Neural cell (in vitro differentiated cells): ENCODE data around the gene GLRX.
"Not testable (repeated sequence)": the region's sequence is repeated elsewhere in the genome, so short reads cannot be mapped to it uniquely, and the experiment has no call there.

Source experiments
- EP300 ChIP-seq: fragments of 450-650 bp; conservative IDR thresholded peaks from 2 replicates; pipeline ENCODE4 v1.6.1; 2014; ENCODE audit warnings: antibody characterized with exemption, mild to moderate bottlenecking, moderate library complexity; ENCODE audit not compliant: poor library complexity, severe bottlenecking
- EZH2 ChIP-seq: fragments of 200-600, 300-800 bp; shearing (Covaris generic), sonication (generic); IDR thresholded peaks from 2 replicates; pipeline ENCODE4 v1.6.1; 2014; ENCODE audit warnings: antibody characterized with exemption, low read length, borderline replicate concordance, mild to moderate bottlenecking; ENCODE audit not compliant: insufficient read depth, poor library complexity, severe bottlenecking
- POLR2AphosphoS5 ChIP-seq: IDR thresholded peaks from 2 replicates; pipeline ENCODE4 v1.6.1; 2012
- RAD21 ChIP-seq: fragments of 450-650 bp; conservative IDR thresholded peaks from 2 replicates; pipeline ENCODE4 v1.6.1; 2014; ENCODE audit warnings: antibody characterized with exemption, mild to moderate bottlenecking, moderate library complexity
- TAF1 ChIP-seq: IDR thresholded peaks from 2 replicates; pipeline ENCODE4 v1.6.1; 2012; ENCODE audit warnings: low read depth
- TF ChIP-seq, protein P1 (sequence below): fragments of 450-650 bp; IDR thresholded peaks from 2 replicates; pipeline ENCODE4 v1.5.1; 2014; ENCODE audit warnings: antibody characterized with exemption, mild to moderate bottlenecking, moderate library complexity; ENCODE audit not compliant: poor library complexity, severe bottlenecking
- TF ChIP-seq, protein P2 (sequence below): IDR thresholded peaks from 2 replicates; pipeline ENCODE4 v1.6.1; 2012; ENCODE audit warnings: borderline replicate concordance

DNA sequence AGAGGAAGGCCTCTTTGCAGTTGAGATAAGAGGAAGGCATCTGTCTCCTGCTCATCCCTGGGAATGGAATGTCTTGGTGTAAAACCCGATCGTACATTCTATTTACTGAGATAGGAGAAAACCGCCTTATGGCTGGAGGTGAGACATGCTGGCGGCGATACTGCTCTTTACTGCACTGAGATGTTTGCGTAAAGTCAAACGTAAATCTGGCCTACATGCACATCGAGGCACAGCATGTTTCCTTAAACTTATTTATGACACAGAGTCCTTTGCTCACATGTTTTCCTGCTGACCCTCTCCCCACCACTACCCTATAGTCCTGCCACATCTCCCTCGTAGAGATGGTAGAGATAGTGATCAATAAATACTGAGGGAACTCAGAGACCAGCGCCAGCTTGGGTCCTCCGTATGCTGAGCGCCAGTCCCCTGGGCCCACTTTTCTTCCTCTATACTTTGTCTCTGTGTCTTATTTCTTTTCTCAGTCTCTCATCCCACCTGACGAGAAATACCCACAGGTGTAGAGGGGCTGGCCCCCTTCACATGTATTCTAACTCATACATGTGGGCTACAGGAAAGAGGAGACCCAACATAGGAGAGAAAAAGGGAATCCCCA lies 11.0 kb downstream of the GLRX start:
- not testable (repeated sequence) for TF ChIP-seq EZH2, EP300, RAD21, POLR2AphosphoS5, TAF1
- TF ChIP-seq, protein P1, sequence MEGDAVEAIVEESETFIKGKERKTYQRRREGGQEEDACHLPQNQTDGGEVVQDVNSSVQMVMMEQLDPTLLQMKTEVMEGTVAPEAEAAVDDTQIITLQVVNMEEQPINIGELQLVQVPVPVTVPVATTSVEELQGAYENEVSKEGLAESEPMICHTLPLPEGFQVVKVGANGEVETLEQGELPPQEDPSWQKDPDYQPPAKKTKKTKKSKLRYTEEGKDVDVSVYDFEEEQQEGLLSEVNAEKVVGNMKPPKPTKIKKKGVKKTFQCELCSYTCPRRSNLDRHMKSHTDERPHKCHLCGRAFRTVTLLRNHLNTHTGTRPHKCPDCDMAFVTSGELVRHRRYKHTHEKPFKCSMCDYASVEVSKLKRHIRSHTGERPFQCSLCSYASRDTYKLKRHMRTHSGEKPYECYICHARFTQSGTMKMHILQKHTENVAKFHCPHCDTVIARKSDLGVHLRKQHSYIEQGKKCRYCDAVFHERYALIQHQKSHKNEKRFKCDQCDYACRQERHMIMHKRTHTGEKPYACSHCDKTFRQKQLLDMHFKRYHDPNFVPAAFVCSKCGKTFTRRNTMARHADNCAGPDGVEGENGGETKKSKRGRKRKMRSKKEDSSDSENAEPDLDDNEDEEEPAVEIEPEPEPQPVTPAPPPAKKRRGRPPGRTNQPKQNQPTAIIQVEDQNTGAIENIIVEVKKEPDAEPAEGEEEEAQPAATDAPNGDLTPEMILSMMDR: not testable (repeated sequence)
- TF ChIP-seq, protein P2, sequence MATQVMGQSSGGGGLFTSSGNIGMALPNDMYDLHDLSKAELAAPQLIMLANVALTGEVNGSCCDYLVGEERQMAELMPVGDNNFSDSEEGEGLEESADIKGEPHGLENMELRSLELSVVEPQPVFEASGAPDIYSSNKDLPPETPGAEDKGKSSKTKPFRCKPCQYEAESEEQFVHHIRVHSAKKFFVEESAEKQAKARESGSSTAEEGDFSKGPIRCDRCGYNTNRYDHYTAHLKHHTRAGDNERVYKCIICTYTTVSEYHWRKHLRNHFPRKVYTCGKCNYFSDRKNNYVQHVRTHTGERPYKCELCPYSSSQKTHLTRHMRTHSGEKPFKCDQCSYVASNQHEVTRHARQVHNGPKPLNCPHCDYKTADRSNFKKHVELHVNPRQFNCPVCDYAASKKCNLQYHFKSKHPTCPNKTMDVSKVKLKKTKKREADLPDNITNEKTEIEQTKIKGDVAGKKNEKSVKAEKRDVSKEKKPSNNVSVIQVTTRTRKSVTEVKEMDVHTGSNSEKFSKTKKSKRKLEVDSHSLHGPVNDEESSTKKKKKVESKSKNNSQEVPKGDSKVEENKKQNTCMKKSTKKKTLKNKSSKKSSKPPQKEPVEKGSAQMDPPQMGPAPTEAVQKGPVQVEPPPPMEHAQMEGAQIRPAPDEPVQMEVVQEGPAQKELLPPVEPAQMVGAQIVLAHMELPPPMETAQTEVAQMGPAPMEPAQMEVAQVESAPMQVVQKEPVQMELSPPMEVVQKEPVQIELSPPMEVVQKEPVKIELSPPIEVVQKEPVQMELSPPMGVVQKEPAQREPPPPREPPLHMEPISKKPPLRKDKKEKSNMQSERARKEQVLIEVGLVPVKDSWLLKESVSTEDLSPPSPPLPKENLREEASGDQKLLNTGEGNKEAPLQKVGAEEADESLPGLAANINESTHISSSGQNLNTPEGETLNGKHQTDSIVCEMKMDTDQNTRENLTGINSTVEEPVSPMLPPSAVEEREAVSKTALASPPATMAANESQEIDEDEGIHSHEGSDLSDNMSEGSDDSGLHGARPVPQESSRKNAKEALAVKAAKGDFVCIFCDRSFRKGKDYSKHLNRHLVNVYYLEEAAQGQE: not testable (repeated sequence)
